K562 (cell line): Measurements from ENCODE around the gene MPPED2.

ENCODE experiments used
- NRF1 ChIP-seq, 2 experiments: fragments of 450-650 bp; IDR thresholded peaks in 1 of 2; conservative IDR thresholded peaks in 1 of 2; 2 replicates each; pipeline ENCODE4 v1.6.1; 2014; ENCODE audit warnings: mild to moderate bottlenecking in 2 of 2
- POLR2A ChIP-seq: fragments of 450-650 bp; conservative IDR thresholded peaks from 2 replicates; pipeline ENCODE4 v1.6.1; 2016
- RBM15 ChIP-seq: fragments of 200-400 bp; formaldehyde crosslinking; IDR thresholded peaks from 2 replicates; pipeline ENCODE4 v1.6.1; 2018; ENCODE audit warnings: mild to moderate bottlenecking, low read length, moderate library complexity; ENCODE audit not compliant: insufficient read depth
- ZHX1 ChIP-seq: fragments of 150-350 bp; conservative IDR thresholded peaks from 2 replicates; pipeline ENCODE4 v1.6.1; 2014; ENCODE audit warnings: low read length

GRCh38 chr11:30487200-30487898, 98.8 kb downstream of the MPPED2 start:
- TF ChIP-seq RBM15 = no peak
- no peak for TF ChIP-seq NRF1 (conservative IDR thresholded peaks at IDR 0.05 in 1 of 2, IDR thresholded peaks at IDR 0.05 in 1 of 2)
- no peak for TF ChIP-seq POLR2A
- no peak for TF ChIP-seq ZHX1
